Measurements from ENCODE around the gene CYTH1.

Gene CYTH1

GRCh38 chr17:78734793-78735641 is 47.1 kb downstream of the CYTH1 start:
- ATAC-seq, result no peak
- TF ChIP-seq SNAI2 (CRISPR knock-in tag; IDR thresholded peaks at IDR 0.05) (no peak), TOX (CRISPR knock-in tag; IDR thresholded peaks at IDR 0.05; ENCODE audit: borderline replicate concordance) (no peak)

- TF ChIP-seq BACH2 (CRISPR knock-in tag; IDR thresholded peaks at IDR 0.05; ENCODE audit: borderline replicate concordance) (no peak), ARNTL (CRISPR knock-in tag; IDR thresholded peaks at IDR 0.05; ENCODE audit: borderline replicate concordance, low read depth) (no peak), RARB (CRISPR knock-in tag; IDR thresholded peaks at IDR 0.05) (no peak), SNAI2 (CRISPR knock-in tag; IDR thresholded peaks at IDR 0.05) (no peak), TCF4 (CRISPR knock-in tag; IDR thresholded peaks at IDR 0.05; ENCODE audit: borderline replicate concordance) (no peak), CSDC2 (CRISPR knock-in tag; IDR thresholded peaks at IDR 0.05) (no peak), OSR1 (CRISPR knock-in tag; IDR thresholded peaks at IDR 0.05) (no peak), PATZ1 (CRISPR knock-in tag; IDR thresholded peaks at IDR 0.05; ENCODE audit: borderline replicate concordance) (no peak), ZFP3 (CRISPR knock-in tag; IDR thresholded peaks at IDR 0.05) (no peak), ESRRG (CRISPR knock-in tag; IDR thresholded peaks at IDR 0.05) (no peak), ZNF565 (CRISPR knock-in tag; conservative IDR thresholded peaks at IDR 0.05; ENCODE audit: low read depth) (no peak), PPARA (CRISPR knock-in tag; IDR thresholded peaks at IDR 0.05; ENCODE audit: borderline replicate concordance) (no peak), ZNF8 (CRISPR knock-in tag; IDR thresholded peaks at IDR 0.05) (no peak)
- TF ChIP-seq, protein P1, sequence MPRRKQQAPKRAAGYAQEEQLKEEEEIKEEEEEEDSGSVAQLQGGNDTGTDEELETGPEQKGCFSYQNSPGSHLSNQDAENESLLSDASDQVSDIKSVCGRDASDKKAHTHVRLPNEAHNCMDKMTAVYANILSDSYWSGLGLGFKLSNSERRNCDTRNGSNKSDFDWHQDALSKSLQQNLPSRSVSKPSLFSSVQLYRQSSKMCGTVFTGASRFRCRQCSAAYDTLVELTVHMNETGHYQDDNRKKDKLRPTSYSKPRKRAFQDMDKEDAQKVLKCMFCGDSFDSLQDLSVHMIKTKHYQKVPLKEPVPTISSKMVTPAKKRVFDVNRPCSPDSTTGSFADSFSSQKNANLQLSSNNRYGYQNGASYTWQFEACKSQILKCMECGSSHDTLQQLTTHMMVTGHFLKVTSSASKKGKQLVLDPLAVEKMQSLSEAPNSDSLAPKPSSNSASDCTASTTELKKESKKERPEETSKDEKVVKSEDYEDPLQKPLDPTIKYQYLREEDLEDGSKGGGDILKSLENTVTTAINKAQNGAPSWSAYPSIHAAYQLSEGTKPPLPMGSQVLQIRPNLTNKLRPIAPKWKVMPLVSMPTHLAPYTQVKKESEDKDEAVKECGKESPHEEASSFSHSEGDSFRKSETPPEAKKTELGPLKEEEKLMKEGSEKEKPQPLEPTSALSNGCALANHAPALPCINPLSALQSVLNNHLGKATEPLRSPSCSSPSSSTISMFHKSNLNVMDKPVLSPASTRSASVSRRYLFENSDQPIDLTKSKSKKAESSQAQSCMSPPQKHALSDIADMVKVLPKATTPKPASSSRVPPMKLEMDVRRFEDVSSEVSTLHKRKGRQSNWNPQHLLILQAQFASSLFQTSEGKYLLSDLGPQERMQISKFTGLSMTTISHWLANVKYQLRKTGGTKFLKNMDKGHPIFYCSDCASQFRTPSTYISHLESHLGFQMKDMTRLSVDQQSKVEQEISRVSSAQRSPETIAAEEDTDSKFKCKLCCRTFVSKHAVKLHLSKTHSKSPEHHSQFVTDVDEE (CRISPR knock-in tag; IDR thresholded peaks at IDR 0.05), result no peak
- TF ChIP-seq, protein P2, sequence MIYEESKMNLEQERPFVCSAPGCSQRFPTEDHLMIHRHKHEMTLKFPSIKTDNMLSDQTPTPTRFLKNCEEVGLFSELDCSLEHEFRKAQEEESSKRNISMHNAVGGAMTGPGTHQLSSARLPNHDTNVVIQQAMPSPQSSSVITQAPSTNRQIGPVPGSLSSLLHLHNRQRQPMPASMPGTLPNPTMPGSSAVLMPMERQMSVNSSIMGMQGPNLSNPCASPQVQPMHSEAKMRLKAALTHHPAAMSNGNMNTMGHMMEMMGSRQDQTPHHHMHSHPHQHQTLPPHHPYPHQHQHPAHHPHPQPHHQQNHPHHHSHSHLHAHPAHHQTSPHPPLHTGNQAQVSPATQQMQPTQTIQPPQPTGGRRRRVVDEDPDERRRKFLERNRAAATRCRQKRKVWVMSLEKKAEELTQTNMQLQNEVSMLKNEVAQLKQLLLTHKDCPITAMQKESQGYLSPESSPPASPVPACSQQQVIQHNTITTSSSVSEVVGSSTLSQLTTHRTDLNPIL (CRISPR knock-in tag; IDR thresholded peaks at IDR 0.05; ENCODE audit: low read depth), result no peak
- TF ChIP-seq, protein P3, sequence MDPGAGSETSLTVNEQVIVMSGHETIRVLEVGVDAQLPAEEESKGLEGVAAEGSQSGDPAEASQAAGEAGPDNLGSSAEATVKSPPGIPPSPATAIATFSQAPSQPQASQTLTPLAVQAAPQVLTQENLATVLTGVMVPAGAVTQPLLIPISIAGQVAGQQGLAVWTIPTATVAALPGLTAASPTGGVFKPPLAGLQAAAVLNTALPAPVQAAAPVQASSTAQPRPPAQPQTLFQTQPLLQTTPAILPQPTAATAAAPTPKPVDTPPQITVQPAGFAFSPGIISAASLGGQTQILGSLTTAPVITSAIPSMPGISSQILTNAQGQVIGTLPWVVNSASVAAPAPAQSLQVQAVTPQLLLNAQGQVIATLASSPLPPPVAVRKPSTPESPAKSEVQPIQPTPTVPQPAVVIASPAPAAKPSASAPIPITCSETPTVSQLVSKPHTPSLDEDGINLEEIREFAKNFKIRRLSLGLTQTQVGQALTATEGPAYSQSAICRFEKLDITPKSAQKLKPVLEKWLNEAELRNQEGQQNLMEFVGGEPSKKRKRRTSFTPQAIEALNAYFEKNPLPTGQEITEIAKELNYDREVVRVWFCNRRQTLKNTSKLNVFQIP (CRISPR knock-in tag; IDR thresholded peaks at IDR 0.05; ENCODE audit: borderline replicate concordance, low read depth), result no peak
- TF ChIP-seq, protein P4, sequence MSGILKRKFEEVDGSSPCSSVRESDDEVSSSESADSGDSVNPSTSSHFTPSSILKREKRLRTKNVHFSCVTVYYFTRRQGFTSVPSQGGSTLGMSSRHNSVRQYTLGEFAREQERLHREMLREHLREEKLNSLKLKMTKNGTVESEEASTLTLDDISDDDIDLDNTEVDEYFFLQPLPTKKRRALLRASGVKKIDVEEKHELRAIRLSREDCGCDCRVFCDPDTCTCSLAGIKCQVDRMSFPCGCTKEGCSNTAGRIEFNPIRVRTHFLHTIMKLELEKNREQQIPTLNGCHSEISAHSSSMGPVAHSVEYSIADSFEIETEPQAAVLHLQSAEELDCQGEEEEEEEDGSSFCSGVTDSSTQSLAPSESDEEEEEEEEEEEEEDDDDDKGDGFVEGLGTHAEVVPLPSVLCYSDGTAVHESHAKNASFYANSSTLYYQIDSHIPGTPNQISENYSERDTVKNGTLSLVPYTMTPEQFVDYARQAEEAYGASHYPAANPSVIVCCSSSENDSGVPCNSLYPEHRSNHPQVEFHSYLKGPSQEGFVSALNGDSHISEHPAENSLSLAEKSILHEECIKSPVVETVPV (CRISPR knock-in tag; IDR thresholded peaks at IDR 0.05), result no peak
- ATAC-seq, result no peak
Measured at GRCh38 chr17:78732354-78732753, 49.7 kb downstream of the CYTH1 start.

GRCh38 chr17:78731904-78732303 is 50.2 kb downstream of the CYTH1 start:
- no peak for ATAC-seq
- TF ChIP-seq ISL1 (CRISPR knock-in tag; IDR thresholded peaks at IDR 0.05) (no peak), CSDC2 (CRISPR knock-in tag; IDR thresholded peaks at IDR 0.05) (no peak), ZC3H10 (CRISPR knock-in tag; IDR thresholded peaks at IDR 0.05) (no peak), PPARA (CRISPR knock-in tag; IDR thresholded peaks at IDR 0.05; ENCODE audit: borderline replicate concordance) (no peak), ZNF70 (CRISPR knock-in tag; IDR thresholded peaks at IDR 0.05) (no peak), ARNTL (CRISPR knock-in tag; IDR thresholded peaks at IDR 0.05; ENCODE audit: borderline replicate concordance, low read depth) (no peak), OSR1 (CRISPR knock-in tag; IDR thresholded peaks at IDR 0.05) (no peak), BACH2 (CRISPR knock-in tag; IDR thresholded peaks at IDR 0.05; ENCODE audit: borderline replicate concordance) (no peak)
- TF ChIP-seq, protein P3 (CRISPR knock-in tag; IDR thresholded peaks at IDR 0.05; ENCODE audit: borderline replicate concordance, low read depth), result no peak
- TF ChIP-seq, protein P2 (CRISPR knock-in tag; IDR thresholded peaks at IDR 0.05; ENCODE audit: low read depth), result no peak
- TF ChIP-seq, protein P4 (CRISPR knock-in tag; IDR thresholded peaks at IDR 0.05), result no peak

All from SK-N-SH treated with all-trans-retinoic acid at 6 μM for 48 hours (cell line).